GM18909 (cell line): ENCODE results near the gene FAM83C.
"Not testable (repeated sequence)": the region's sequence is repeated elsewhere in the genome, so short reads cannot be mapped to it uniquely, and the experiment has no call there.

Source experiments
- ATAC-seq: cut with Tn5 transposase; IDR thresholded peaks from one replicate; pipeline ENCODE4 v1.9.1; 2021; ENCODE audit warnings: mild to moderate bottlenecking; ENCODE audit not compliant: unreplicated experiment, poor library complexity

The FAM83C gene

GRCh38 chr20:35270021-35270902, 22.0 kb downstream of the FAM83C start:
- ATAC-seq: no peak

- ATAC-seq: no peak
These were observed 23.0 kb downstream of the FAM83C start for GRCh38 chr20:35269055-35269781.

- ATAC-seq: no peak
These were observed 25.1 kb downstream of the FAM83C start for GRCh38 chr20:35267092-35267491.

- ATAC-seq: no peak
These were observed 27.5 kb downstream of the FAM83C start for GRCh38 chr20:35264755-35265154.

GRCh38 chr20:35263532-35264341, 28.5 kb downstream of the FAM83C start:
- no peak for ATAC-seq

- ATAC-seq: not testable (repeated sequence)
These were observed 29.3 kb downstream of the FAM83C start for GRCh38 chr20:35262731-35263531.

GRCh38 chr20:35262321-35262720, 29.9 kb downstream of the FAM83C start:
- not testable (repeated sequence) for ATAC-seq

- no peak for ATAC-seq
These were observed 31.8 kb downstream of the FAM83C start for GRCh38 chr20:35260426-35260825.

- ATAC-seq: no peak
These were observed 34.9 kb downstream of the FAM83C start for GRCh38 chr20:35257175-35257909.

GRCh38 chr20:35254448-35254999, 37.7 kb downstream of the FAM83C start:
- ATAC-seq: no peak

- ATAC-seq: no peak
These were observed 39.2 kb downstream of the FAM83C start for GRCh38 chr20:35253010-35253409.

GRCh38 chr20:35252598-35252997, 39.6 kb downstream of the FAM83C start:
- ATAC-seq: not testable (repeated sequence)

- peak; percentile 57 for ATAC-seq
These were observed 40.2 kb downstream of the FAM83C start for GRCh38 chr20:35252037-35252461.

- ATAC-seq: no peak
These were observed 40.6 kb downstream of the FAM83C start for GRCh38 chr20:35251613-35251940.

GRCh38 chr20:35248641-35249475, 43.4 kb downstream of the FAM83C start:
- ATAC-seq: no peak

- no peak for ATAC-seq
These were observed 45.5 kb downstream of the FAM83C start for GRCh38 chr20:35246723-35247122.

- no peak for ATAC-seq
These were observed 48.2 kb downstream of the FAM83C start for GRCh38 chr20:35243986-35244385.

- ATAC-seq: no peak
These were observed 48.9 kb downstream of the FAM83C start for GRCh38 chr20:35243317-35243716.
